ENCODE measurements around the gene CLIC4.
"Not testable (repeated sequence)": the region's sequence is repeated elsewhere in the genome, so short reads cannot be mapped to it uniquely, and the experiment has no call there.

CLIC4 gene

GRCh38 chr1:24806588-24806987 is 61.3 kb downstream of the CLIC4 start:
- no peak for DNase-seq (ENCODE audit: low read depth in 1 of 2, low spot score in 1 of 2)

DNA sequence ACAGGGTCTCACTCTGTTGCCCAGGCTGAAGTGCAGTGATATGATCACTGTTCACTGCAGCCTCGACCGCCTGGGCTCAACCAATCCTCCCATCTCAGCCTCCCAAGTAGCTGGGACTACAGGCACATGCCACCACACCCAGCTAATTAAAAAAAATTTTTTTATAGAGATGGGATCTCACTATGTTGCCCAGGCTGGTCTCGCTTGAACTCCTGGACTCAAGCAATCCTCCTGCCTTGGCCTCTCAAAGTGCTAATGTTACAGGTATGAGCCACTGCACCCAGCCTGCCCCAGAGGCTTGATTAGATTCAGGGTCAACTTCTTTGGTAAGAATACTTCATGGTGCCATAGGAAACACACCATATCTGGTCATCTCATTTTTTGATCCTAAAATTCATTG is 66.2 kb downstream of the CLIC4 start:
- not testable (repeated sequence) for DNase-seq (ENCODE audit: low read depth in 1 of 2, low spot score in 1 of 2)

DNA sequence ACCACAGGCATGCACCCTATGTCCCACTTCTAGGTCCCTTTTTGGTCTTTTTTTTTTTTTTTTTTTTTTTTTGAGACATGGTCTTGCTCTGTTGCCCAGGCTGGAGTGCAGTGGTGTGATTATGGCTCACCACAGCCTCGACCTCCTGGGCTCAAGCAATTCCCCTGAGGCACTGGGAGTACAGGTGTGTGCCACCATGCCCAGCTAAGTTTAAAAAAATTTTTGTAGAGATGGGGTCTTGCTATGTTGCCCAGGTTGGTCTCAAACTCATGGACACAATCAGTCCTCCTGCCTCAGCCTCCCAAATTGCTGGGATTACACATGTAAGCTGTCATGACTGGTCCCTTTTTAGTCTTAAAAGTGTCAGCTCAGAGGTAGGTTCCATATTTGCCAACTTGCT is 75.0 kb downstream of the CLIC4 start:
- not testable (repeated sequence) for DNase-seq (ENCODE audit: low read depth in 1 of 2, low spot score in 1 of 2)

GRCh38 chr1:24822887-24823286 is 77.6 kb downstream of the CLIC4 start:
- no peak for DNase-seq (ENCODE audit: low read depth in 1 of 2, low spot score in 1 of 2)

- not testable (repeated sequence) for DNase-seq (ENCODE audit: low read depth in 1 of 2, low spot score in 1 of 2)
These were observed 78.2 kb downstream of the CLIC4 start for GRCh38 chr1:24823486-24823885.

DNA sequence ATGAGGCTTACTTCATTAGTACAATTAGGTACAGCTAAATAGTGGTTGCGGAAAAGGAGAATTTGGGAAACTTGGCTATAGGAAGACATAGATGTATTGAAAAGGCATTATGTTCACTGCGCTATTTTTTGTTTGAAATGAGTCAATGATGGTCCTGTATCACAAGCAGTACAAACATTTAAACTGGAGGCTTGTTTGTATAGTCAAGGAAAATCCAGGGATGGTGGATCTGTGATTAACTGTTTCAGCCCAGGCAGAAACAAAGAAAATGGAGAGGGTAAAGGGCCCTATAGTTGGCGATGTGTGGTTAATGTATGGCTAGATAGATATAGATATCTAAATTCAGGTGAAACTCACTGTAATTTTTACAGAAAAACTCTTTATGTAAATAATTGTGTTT is 79.9 kb downstream of the CLIC4 start:
- no peak for DNase-seq (ENCODE audit: low read depth in 1 of 2, low spot score in 1 of 2)

GRCh38 chr1:24826510-24826909 is 81.3 kb downstream of the CLIC4 start:
- no peak for DNase-seq (ENCODE audit: low read depth in 1 of 2, low spot score in 1 of 2)

- DNase-seq (ENCODE audit: low read depth in 1 of 2, low spot score in 1 of 2): no peak
These were observed 82.3 kb downstream of the CLIC4 start for GRCh38 chr1:24827379-24828135.

- DNase-seq (ENCODE audit: low read depth in 1 of 2, low spot score in 1 of 2): no peak
These were observed 83.1 kb downstream of the CLIC4 start for GRCh38 chr1:24828183-24828886.

GRCh38 chr1:24828887-24829192 is 83.6 kb downstream of the CLIC4 start:
- DNase-seq (ENCODE audit: low read depth in 1 of 2, low spot score in 1 of 2): no peak

DNA sequence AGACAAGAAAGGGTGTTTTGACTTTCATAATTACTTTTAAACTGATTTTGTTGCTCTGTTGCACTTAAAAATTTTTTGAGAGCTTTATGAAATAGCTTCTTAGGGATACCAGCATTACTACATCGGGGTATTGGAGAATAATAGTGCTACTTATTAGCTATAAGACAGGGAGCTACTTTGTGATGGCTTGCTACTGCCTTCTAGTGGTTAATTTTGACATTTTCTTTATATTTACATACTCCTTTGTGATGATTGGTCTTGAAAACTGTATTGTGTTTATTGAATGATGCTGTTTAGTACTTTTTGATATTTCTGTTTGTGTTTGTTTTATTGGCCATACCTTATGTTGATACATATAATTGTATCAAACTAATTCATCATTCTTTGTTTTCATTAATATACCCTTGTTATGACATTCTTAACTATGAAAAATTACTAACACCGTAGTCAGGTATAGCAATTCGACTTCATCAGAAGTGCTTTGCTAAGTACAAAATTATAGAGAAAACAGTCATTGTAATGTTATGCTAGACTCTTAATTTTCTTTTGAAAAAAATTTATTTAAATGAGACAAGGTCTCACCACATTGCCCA is 85.5 kb downstream of the CLIC4 start:
- DNase-seq (ENCODE audit: low read depth in 1 of 2, low spot score in 1 of 2): no peak

- no peak for DNase-seq (ENCODE audit: low read depth in 1 of 2, low spot score in 1 of 2)
These were observed 96.3 kb downstream of the CLIC4 start for GRCh38 chr1:24841593-24841992.

GRCh38 chr1:24846671-24847070 is 101.4 kb downstream of the CLIC4 start:
- DNase-seq (ENCODE audit: low read depth in 1 of 2, low spot score in 1 of 2): no peak

DNA sequence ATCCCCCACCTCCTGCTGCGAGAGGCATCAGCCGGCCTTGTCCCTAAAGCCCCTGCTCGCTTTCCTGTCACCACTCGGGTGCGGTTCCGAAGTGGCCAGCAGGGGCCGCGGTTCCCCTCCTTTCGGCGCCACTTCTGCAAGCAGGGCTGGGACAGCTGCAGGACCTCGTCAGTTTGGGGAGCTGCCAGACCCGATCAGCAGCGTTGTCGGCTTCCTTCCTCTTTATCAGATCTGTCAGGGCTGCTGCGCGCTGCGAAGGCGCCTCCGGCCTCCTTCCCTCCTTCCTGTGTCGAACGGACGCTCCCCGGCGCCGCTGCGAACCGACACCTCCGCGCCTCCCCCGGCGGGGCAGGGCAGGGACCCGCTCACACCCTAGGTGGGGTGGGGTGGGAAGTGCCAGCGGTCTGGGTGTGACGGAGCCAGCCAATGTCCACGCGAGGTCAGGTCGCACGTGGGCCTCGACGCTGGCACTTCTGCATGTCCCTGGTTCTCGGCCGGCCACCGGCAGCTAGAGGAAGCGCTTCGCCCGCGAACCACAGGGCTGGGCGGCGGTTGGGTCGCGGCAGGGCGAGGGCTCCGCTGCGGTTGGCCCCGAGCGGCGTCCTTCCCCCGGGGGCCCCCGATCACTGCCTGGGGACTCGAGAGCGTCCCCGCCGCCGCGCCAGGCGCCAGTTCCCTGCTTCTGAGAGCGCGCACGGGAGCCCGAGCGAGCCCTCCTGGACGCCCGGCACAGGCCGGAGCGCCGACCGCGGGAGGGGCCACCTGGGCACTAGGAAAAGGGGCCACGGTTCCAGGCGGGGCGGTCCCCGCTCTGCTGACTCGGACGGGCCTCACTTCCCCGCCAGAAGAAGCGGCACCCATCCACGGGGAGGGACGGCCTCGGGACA is 103.0 kb downstream of the CLIC4 start:
- peak; percentile 76 to 82 for DNase-seq (ENCODE audit: low read depth in 1 of 2, low spot score in 1 of 2)

DNA sequence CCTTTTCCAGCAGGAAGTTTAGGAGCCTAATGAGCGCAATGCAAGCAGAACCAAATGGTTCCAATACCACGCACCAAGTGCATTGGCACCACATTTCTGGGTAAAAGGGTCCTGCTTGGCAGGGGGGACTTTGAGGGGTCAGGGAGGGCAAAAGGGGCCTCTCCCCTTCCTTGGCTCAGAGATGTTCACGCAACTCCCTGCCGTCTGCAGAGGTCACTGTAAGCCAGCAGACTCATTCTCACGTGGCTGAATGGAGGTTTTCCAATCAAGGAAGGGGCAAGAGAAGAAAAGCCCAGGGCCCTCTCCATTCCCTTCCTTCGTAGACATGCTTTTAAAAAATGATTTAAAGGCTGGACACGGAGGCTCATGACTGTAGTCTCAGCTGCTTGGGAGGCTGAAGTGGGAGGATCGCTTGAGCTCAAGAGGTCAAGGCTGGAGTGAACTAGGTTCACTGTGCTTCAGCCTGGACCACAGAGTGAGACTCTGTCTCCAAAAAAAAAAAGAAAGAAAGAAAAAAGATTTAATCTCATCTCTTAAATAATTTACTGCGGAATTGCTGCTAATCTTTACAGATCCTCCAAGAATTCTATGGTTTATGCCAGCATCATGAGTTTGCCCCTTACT is 104.5 kb downstream of the CLIC4 start:
- no peak for DNase-seq (ENCODE audit: low read depth in 1 of 2, low spot score in 1 of 2)

- DNase-seq (ENCODE audit: low read depth in 1 of 2, low spot score in 1 of 2): no peak
These were observed 105.2 kb downstream of the CLIC4 start for GRCh38 chr1:24850328-24850920.

- DNase-seq (ENCODE audit: low read depth in 1 of 2, low spot score in 1 of 2): no peak
These were observed 108.4 kb downstream of the CLIC4 start for GRCh38 chr1:24853649-24854048.

DNA sequence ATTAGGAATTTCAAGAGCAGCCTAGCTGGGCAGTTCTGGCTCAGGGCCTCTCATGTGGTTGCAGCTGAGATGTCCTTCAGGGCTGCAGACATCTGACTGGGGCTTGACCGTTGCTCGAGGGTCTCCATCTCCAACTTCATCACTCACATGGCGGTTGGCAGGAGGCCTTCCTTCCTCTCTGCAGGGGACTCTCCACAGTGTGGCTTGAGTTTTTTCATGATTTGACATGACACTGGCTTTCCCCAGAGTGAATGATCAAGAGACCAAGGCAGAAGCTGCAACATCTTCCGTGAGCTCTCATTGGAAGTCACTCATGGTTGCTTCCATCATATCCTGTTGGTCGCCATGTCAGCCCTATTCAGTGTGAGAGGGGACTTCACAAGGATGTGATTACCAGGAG is 110.2 kb downstream of the CLIC4 start:
- no peak for DNase-seq (ENCODE audit: low read depth in 1 of 2, low spot score in 1 of 2)

- DNase-seq (ENCODE audit: low read depth in 1 of 2, low spot score in 1 of 2): no peak
These were observed 111.7 kb downstream of the CLIC4 start for GRCh38 chr1:24856787-24857506.

DNA sequence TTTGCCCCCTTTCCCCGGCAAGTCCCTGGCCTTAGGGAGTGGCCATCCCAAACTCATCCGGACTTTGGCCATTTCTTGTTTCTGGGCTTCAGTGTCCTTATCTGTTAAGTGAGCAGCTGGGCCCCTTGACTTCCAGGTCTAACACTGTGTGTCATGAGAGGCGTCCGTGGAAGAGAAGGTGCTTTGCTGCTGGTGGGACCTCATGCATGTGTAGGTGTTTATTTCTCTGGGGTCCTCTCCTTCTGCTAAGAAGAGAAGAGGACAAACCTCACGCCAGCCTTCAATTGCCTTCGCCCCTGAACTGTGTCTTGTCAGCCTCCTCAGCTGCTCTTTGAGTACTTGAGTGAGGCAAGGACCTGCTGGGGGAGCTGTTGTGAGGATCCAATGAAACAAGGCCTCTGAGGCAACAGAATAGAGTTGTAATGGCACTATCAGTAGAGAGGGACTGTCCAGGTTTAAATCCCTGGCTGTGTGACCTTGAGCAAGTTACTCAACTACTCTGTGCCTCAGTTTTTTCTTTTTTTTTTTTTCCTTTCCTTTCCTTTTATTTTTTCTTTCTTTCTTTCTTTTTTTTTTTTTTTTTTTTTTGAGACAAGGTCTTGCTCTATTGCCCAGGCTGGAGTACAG is 112.4 kb downstream of the CLIC4 start:
- no peak for DNase-seq (ENCODE audit: low read depth in 1 of 2, low spot score in 1 of 2)
